Measurements from ENCODE around the gene CLRN2. TPM values are rescaled to one million over a fixed set of nuclear protein-coding genes. Genes with fewer than 3 reads are reported as not detected.

Gene CLRN2
- total RNA-seq, 1 experiment from 2014 or later, result not detected

DNA sequence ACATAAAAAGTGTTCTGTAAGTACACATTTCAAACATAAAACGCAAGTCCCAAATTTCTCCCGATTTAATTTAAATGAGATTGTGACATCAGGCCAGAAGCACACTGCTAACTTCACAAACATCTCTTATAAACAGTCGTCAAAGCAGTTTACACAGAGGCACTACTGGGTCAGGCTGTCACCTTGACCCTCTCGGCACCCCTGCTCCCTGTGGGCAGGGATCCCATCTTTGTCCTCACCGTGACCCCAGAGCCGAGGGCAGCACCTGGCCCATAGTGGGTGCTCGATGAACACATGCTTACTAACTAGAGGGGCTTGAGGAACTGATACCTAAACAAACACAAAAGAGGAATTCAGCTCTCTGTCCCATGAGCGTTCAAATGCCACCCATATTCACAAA lies 25.2 kb upstream of the CLRN2 start:
- H3K4me1 ChIP-seq (ENCODE audit: control insufficient read depth in 1 of 2, insufficient read depth in 2 of 2, low read length in 2 of 2), result peaks cover 0 to 8% of the 10 kb centered on the region in 2 experiments; a peak in 1 of 4 replicates
- no peak overlapping the region for H3K9ac ChIP-seq (ENCODE audit: low read length)
- DNase-seq (ENCODE audit: low read depth, low spot score), result no peak
- no peaks in the 10 kb centered on the region for H3K9me2 ChIP-seq (ENCODE audit: insufficient read depth)
- H3K27ac ChIP-seq (ENCODE audit: low read depth, low read length), result no peak overlapping the region
- no peak overlapping the region for H3K4me2 ChIP-seq (ENCODE audit: low read length)
- ChIA-PET POLR2A (no interaction called here), CTCF (no interaction called here), RAD21 (ENCODE audit: low non-redundant PET in 1 of 2, low total read pairs in 2 of 2, uncharacterized antibody in 2 of 2, unreplicated experiment in 2 of 2) (no interaction called here)
- H3K4me3 ChIP-seq (replicated peaks in 1 of 2; ENCODE audit: low read depth in 1 of 2, low read length in 2 of 2), result no peak overlapping the region
- BruUV-seq (replicated peaks), result no TSS peak
- TF ChIP-seq TCF7L2 (IDR thresholded peaks at IDR 0.05; ENCODE audit: borderline replicate concordance, extremely low read depth, insufficient read depth, insufficient read length), result no peak
- TF ChIP-seq, protein P1, sequence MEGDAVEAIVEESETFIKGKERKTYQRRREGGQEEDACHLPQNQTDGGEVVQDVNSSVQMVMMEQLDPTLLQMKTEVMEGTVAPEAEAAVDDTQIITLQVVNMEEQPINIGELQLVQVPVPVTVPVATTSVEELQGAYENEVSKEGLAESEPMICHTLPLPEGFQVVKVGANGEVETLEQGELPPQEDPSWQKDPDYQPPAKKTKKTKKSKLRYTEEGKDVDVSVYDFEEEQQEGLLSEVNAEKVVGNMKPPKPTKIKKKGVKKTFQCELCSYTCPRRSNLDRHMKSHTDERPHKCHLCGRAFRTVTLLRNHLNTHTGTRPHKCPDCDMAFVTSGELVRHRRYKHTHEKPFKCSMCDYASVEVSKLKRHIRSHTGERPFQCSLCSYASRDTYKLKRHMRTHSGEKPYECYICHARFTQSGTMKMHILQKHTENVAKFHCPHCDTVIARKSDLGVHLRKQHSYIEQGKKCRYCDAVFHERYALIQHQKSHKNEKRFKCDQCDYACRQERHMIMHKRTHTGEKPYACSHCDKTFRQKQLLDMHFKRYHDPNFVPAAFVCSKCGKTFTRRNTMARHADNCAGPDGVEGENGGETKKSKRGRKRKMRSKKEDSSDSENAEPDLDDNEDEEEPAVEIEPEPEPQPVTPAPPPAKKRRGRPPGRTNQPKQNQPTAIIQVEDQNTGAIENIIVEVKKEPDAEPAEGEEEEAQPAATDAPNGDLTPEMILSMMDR (IDR thresholded peaks at IDR 0.05 in 2 of 3, conservative IDR thresholded peaks at IDR 0.05 in 1 of 3; ENCODE audit: borderline replicate concordance in 1 of 3, insufficient read depth in 1 of 3, low read depth in 2 of 3, low read length in 2 of 3), result no peak
- TF ChIP-seq, protein P2, sequence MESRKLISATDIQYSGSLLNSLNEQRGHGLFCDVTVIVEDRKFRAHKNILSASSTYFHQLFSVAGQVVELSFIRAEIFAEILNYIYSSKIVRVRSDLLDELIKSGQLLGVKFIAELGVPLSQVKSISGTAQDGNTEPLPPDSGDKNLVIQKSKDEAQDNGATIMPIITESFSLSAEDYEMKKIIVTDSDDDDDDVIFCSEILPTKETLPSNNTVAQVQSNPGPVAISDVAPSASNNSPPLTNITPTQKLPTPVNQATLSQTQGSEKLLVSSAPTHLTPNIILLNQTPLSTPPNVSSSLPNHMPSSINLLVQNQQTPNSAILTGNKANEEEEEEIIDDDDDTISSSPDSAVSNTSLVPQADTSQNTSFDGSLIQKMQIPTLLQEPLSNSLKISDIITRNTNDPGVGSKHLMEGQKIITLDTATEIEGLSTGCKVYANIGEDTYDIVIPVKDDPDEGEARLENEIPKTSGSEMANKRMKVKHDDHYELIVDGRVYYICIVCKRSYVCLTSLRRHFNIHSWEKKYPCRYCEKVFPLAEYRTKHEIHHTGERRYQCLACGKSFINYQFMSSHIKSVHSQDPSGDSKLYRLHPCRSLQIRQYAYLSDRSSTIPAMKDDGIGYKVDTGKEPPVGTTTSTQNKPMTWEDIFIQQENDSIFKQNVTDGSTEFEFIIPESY (IDR thresholded peaks at IDR 0.05; ENCODE audit: extremely low read depth, insufficient replicate concordance, low read length), result no peak
- H3K27me3 ChIP-seq (ENCODE audit: insufficient read depth, low read length), result no peaks in the 10 kb centered on the region
- intact Hi-C loops (cut with micrococcal nuclease), result no loop called here
- peaks cover 20 to 27% of the 10 kb centered on the region in 2 experiments for H3K36me3 ChIP-seq (ENCODE audit: control insufficient read depth in 1 of 2, insufficient read depth in 2 of 2, low read length in 2 of 2)
- H3K9me3 ChIP-seq (ENCODE audit: control insufficient read depth in 1 of 2, insufficient read depth in 1 of 2, low read depth in 1 of 2, low read length in 2 of 2), result no peaks in the 10 kb centered on the region
- H2AFZ ChIP-seq (ENCODE audit: low read depth, low read length, poor library complexity, severe bottlenecking), result no peak overlapping the region
- H3K79me2 ChIP-seq (ENCODE audit: insufficient read depth, low read length), result peaks cover 16% of the 10 kb centered on the region; the same call in 1 of the 2 replicates
- no peaks in the 10 kb centered on the region; the same call in 1 of the 2 replicates for H4K20me1 ChIP-seq (ENCODE audit: insufficient read depth)
- ATAC-seq, result no peak

Data from HCT116 (cell line).